ENCODE results near the gene GFOD1.

Gene GFOD1

GRCh38 chr6:13319891-13320564, 167.4 kb downstream of the GFOD1 start:
- DNase-seq (ENCODE audit: low read depth, low spot score): no peak
- H3K4me3 ChIP-seq (ENCODE audit: low read length): no peak overlapping the region

- no peak for DNase-seq (ENCODE audit: low read depth, low spot score)
- H3K4me3 ChIP-seq (ENCODE audit: low read length): no peak overlapping the region
These were observed 168.6 kb downstream of the GFOD1 start for GRCh38 chr6:13318821-13319220.

DNA sequence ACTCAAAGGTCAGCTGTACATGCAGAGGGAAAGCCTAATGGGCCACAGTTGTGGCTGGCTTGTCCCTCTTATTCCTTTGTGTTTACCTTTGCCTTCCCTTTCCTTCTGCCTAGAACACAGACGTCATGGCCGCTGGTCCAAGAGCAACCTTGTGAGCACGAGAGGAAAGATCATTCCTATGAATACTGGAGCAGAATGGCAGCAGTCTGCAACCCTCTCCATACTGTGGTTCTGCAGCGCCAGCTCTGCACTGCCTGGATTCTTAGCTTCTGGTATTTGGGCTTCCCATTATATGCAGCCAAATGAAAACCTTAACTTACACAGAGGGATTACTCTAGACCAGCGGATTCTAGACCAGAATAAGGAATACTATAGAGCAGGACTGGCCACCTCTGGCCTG, 171.5 kb downstream of the GFOD1 start:
- no peak for DNase-seq (ENCODE audit: low read depth, low spot score)
- H3K4me3 ChIP-seq (ENCODE audit: low read length): no peak overlapping the region

- H3K4me3 ChIP-seq (ENCODE audit: low read length): no peak overlapping the region
- no peak for DNase-seq (ENCODE audit: low read depth, low spot score)
These were observed 172.6 kb downstream of the GFOD1 start for GRCh38 chr6:13314806-13315205.

DNA sequence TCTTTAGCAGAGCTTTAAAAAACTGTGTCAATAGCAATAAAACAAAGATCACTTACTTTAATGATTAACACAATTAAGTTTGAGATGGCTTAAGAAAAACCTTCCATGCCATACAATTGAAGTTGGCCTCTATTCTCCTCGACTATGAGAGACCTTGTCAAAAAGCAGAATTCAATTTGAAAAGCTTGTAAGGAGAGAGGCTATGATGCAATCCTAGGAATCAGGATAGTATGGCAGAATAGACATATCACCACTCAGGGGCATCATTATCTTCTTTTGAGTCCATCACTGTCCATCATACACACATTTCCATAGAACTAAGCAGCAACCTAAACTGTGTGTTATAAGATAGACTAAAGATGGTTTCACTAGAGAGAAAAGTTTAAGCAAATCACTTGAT, 176.2 kb downstream of the GFOD1 start:
- H3K4me3 ChIP-seq (ENCODE audit: low read length): no peak overlapping the region
- DNase-seq (ENCODE audit: low read depth, low spot score): no peak

GRCh38 chr6:13308332-13308731, 179.1 kb downstream of the GFOD1 start:
- no peak overlapping the region for H3K4me3 ChIP-seq (ENCODE audit: low read length)
- no peak for DNase-seq (ENCODE audit: low read depth, low spot score)
